ENCODE measurements around the gene HUNK. TPM values are rescaled to one million over a fixed set of nuclear protein-coding genes. Genes with fewer than 3 reads are reported as not detected.
A peak's percentile ranks its signal among the peaks of the same experiment; 100 is the strongest.

The HUNK gene
- 0.64 TPM for total RNA-seq

GRCh38 chr21:31872452-31873274 lies at the start of gene HUNK:
Gene HUNK (plus strand): TSS chr21:31873020. CDS start chr21:31873675, 655 bp downstream.
- Histone ChIP-seq H3K9me3 (no peaks in the 10 kb centered on the region), H3K27ac (no peak within 1 kb of the TSS), H3K27me3 (peaks cover 4% of the 10 kb centered on the region), H3K4me1 (peaks cover 14 to 26% of the 10 kb centered on the region in 2 donors), H3K36me3 (no peaks in the 10 kb centered on the region), H3K4me3 (peak within 1 kb of the TSS; percentile 70 to 85)
- DNase-seq (ENCODE audit: low spot score in 2 of 2): no peak
- intact Hi-C loops (cut with DNase I): no loop called here
- no peak for TF ChIP-seq CTCF (IDR thresholded peaks at IDR 0.05)

GRCh38 chr21:31829736-31830472 lies 42.9 kb upstream of the HUNK start:
- TF ChIP-seq CTCF (IDR thresholded peaks at IDR 0.05): no peak
- H3K4me3 ChIP-seq: no peak overlapping the region
- H3K4me1 ChIP-seq: no peaks in the 10 kb centered on the region
- intact Hi-C loops (cut with DNase I): no loop called here
- no peaks in the 10 kb centered on the region for H3K27me3 ChIP-seq
- H3K9me3 ChIP-seq: no peaks in the 10 kb centered on the region
- no peaks in the 10 kb centered on the region for H3K36me3 ChIP-seq
- no peak overlapping the region for H3K27ac ChIP-seq
- DNase-seq (ENCODE audit: low spot score in 2 of 2): no peak

GRCh38 chr21:31830701-31831100 lies 42.1 kb upstream of the HUNK start:
- TF ChIP-seq CTCF (IDR thresholded peaks at IDR 0.05): no peak
- H3K27me3 ChIP-seq: no peaks in the 10 kb centered on the region
- DNase-seq (ENCODE audit: low spot score in 2 of 2): no peak
- no peak overlapping the region for H3K27ac ChIP-seq
- H3K36me3 ChIP-seq: no peaks in the 10 kb centered on the region
- intact Hi-C loops (cut with DNase I): no loop called here
- H3K4me1 ChIP-seq: no peaks in the 10 kb centered on the region
- no peaks in the 10 kb centered on the region for H3K9me3 ChIP-seq
- H3K4me3 ChIP-seq: no peak overlapping the region

GRCh38 chr21:31837041-31837440 lies 35.8 kb upstream of the HUNK start:
- intact Hi-C loops (cut with DNase I): no loop called here
- TF ChIP-seq CTCF (IDR thresholded peaks at IDR 0.05): no peak
- no peak for DNase-seq (ENCODE audit: low spot score in 2 of 2)
- no peaks in the 10 kb centered on the region for H3K9me3 ChIP-seq
- no peaks in the 10 kb centered on the region for H3K36me3 ChIP-seq
- no peaks in the 10 kb centered on the region for H3K4me1 ChIP-seq
- H3K27me3 ChIP-seq: no peaks in the 10 kb centered on the region
- no peak overlapping the region for H3K27ac ChIP-seq
- H3K4me3 ChIP-seq: no peak overlapping the region

GRCh38 chr21:31837618-31838390 lies 35.0 kb upstream of the HUNK start:
- Histone ChIP-seq H3K4me1 (no peaks in the 10 kb centered on the region), H3K9me3 (no peaks in the 10 kb centered on the region), H3K36me3 (no peaks in the 10 kb centered on the region), H3K27ac (no peak overlapping the region), H3K27me3 (no peaks in the 10 kb centered on the region), H3K4me3 (no peak overlapping the region)
- TF ChIP-seq CTCF (IDR thresholded peaks at IDR 0.05): no peak
- intact Hi-C loops (cut with DNase I): no loop called here
- DNase-seq (ENCODE audit: low spot score in 2 of 2): no peak
